Heart left ventricle (tissue), 16 donors: Measurements from ENCODE around the gene RUNX1. TPM values are rescaled to one million over a fixed set of nuclear protein-coding genes. Genes with fewer than 3 reads are reported as not detected.

Experiments used
- ATAC-seq, 4 donors: fragments of 200-7000 bp; cut with Tn5 transposase; one replicate each; pipeline ENCODE4 v1.9.1; 2020 to 2022; ENCODE audit warnings: moderate library complexity in 4 of 4, mild to moderate bottlenecking in 3 of 4, moderate number of reproducible peaks in 1 of 4
- DNase-seq, 5 donors: peaks; one replicate each; pipeline ENCODE4 v3.0.0-alpha.2; 2020
- H3K27ac ChIP-seq, 12 donors: fragments of 200-600 bp; sonication (generic) in 4 of 12; one replicate each; pipeline versions ENCODE4 v1.5.0 to v1.8.0; 2016 to 2022; ENCODE audit warnings: mild to moderate bottlenecking in 2 of 12
- H3K27me3 ChIP-seq, 9 donors: fragments of 200-600 bp; sonication (generic) in 2 of 9; one replicate each; pipeline versions ENCODE4 v1.5.1 to v1.8.0; 2016 to 2022; ENCODE audit warnings: mild to moderate bottlenecking in 3 of 9
- H3K36me3 ChIP-seq, 9 donors: fragments of 200-600 bp; sonication (generic) in 2 of 9; one replicate each; pipeline versions ENCODE4 v1.5.0 to v1.8.0; 2018 to 2022; ENCODE audit warnings: mild to moderate bottlenecking in 2 of 9
- H3K4me1 ChIP-seq, 12 donors: fragments of 200-600 bp; sonication (generic) in 4 of 12; one replicate each; pipeline versions ENCODE4 v1.5.0 to v1.8.0; 2016 to 2022; ENCODE audit warnings: mild to moderate bottlenecking in 3 of 12
- H3K4me3 ChIP-seq, 12 donors: fragments of 200-600 bp; sonication (generic) in 4 of 12; one replicate each; pipeline versions ENCODE4 v1.5.0 to v1.8.0; 2017 to 2022; ENCODE audit warnings: mild to moderate bottlenecking in 9 of 12, moderate library complexity in 4 of 12
- H3K9me3 ChIP-seq, 12 donors: fragments of 200-600 bp; sonication (generic) in 4 of 12; one replicate each; pipeline versions ENCODE4 v1.5.0 to v1.8.0; 2016 to 2022; ENCODE audit warnings: mild to moderate bottlenecking in 1 of 12
- POLR2A ChIP-seq, 2 donors: fragments of 450-650 bp; IDR thresholded peaks; one replicate each; pipeline ENCODE4 v1.6.1; 2017; ENCODE audit warnings: antibody characterized with exemption in 2 of 2, mild to moderate bottlenecking in 2 of 2, moderate library complexity in 2 of 2
- WGBS, 4 donors: extraction: QIAGEN DNeasy Blood & Tissue Kit in 2 of 4; methylation state at CpG; one replicate each; pipeline versions ENCODE4 v1.1.5 to v1.1.7; 2013 to 2018; 5-methylcytosine and 5-hydroxymethylcytosine counted together
- intact Hi-C, 10 donors: fragments of 100-400 bp; cut with DNase I; formaldehyde crosslinking; loops; one replicate each; pipeline versions ENCODE4 v1.11.1 to v1.14.2; 2022
- polyA plus RNA-seq, 2 donors: library from polyadenylated mRNA; stranded (reverse); fragments of 200-250 nt; gene quantifications; one replicate each; pipeline ENCODE4 v1.2.3, GENCODE V29; 2013
- total RNA-seq, 9 donors: library from RNA; depleted of rRNA in 2 of 9; stranded (reverse); fragments of >200 nt in 2 of 9; fragmentation: NEBNext Ultra II Directional in 3 of 9; extraction: Animal tissue kit (Norgen Biotek cat#: 25700) in 3 of 9; gene quantifications; one replicate each; pipeline versions ENCODE4 v1.1.0 to v1.2.4, GENCODE V29; 2016 to 2023
- TF ChIP-seq, protein P1 (sequence below), 12 donors: fragments of 200-600 bp; sonication (generic) in 4 of 12; IDR thresholded peaks; one replicate each; pipeline versions ENCODE4 v1.5.0 to v1.8.0; 2018 to 2022; ENCODE audit warnings: antibody characterized with exemption in 12 of 12, mild to moderate bottlenecking in 5 of 12
- donor health status: ischemic (EF 13 %, LVEDD 7.1; RV severe dilation, severe dysfunction).
- donor health status: healthy with polysubstance abuse.
- donor health status: DM: no; HTN: yes; CAD: no.
- donor health status: DM: no; HTN: no; CAD: no.
- donor health status: ischemic (EF 25% LVEDD 6.9; RV normal size, moderate dysfunction).
- donor health status: ischemic (EF 25% LVEDD 5.7; RV mildly dilated, moderate dysfunction).
- donor health status: healthy.
- donor health status: DM: yes; HTN: yes; CAD: no.
- donor health status: ischemic (EF 35%, LVEDD 5.7; RV mildly dilated, moderate dysfunction).
- donor health status: nonischemic (EF 11% LVEDD 7.7; RV severe dilation, severe dysfunction).
- donor health status: DM: yes; HTN: yes; CAD: no.
- donor health status: PGD.
- donor health status: ischemic (EF 29% LVEDD 5.4; RV normal size, mild dysfunction).
- donor health status: nonischemic (EF 23%, LVEDD 6.1; RV moderate dilation, normal function).

The RUNX1 gene
- total and polyA plus RNA-seq, 11 donors: 0.61 to 54.5 (median 4.1) TPM

GRCh38 chr21:34950980-34951379 is 98.1 kb downstream of the RUNX1 start:
- Histone ChIP-seq H3K27me3 (no peaks in the 10 kb centered on the region), H3K27ac (no peak overlapping the region), H3K4me1 (peaks cover 0 to 5% (median 0%) of the 10 kb centered on the region in 12 donors), H3K36me3 (no peaks in the 10 kb centered on the region), H3K4me3 (no peak overlapping the region), H3K9me3 (peaks cover 0 to 5% (median 0%) of the 10 kb centered on the region in 12 donors)
- TF ChIP-seq, protein P1, sequence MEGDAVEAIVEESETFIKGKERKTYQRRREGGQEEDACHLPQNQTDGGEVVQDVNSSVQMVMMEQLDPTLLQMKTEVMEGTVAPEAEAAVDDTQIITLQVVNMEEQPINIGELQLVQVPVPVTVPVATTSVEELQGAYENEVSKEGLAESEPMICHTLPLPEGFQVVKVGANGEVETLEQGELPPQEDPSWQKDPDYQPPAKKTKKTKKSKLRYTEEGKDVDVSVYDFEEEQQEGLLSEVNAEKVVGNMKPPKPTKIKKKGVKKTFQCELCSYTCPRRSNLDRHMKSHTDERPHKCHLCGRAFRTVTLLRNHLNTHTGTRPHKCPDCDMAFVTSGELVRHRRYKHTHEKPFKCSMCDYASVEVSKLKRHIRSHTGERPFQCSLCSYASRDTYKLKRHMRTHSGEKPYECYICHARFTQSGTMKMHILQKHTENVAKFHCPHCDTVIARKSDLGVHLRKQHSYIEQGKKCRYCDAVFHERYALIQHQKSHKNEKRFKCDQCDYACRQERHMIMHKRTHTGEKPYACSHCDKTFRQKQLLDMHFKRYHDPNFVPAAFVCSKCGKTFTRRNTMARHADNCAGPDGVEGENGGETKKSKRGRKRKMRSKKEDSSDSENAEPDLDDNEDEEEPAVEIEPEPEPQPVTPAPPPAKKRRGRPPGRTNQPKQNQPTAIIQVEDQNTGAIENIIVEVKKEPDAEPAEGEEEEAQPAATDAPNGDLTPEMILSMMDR (IDR thresholded peaks at IDR 0.05): no peak
- TF ChIP-seq POLR2A (IDR thresholded peaks at IDR 0.05): no peak
- intact Hi-C loops: no loop called here
- no peak for ATAC-seq
- no peak for DNase-seq
- 68 to 72% (median 70%) methylated on average over 4 of the region's 4 CpGs for WGBS, 4 donors

GRCh38 chr21:34949499-34949898 is 99.6 kb downstream of the RUNX1 start:
- TF ChIP-seq, protein P1 (IDR thresholded peaks at IDR 0.05): no peak
- no peak for TF ChIP-seq POLR2A (IDR thresholded peaks at IDR 0.05)
- no peak for ATAC-seq
- intact Hi-C loops: no loop called here
- Histone ChIP-seq H3K36me3 (no peaks in the 10 kb centered on the region), H3K9me3 (peaks cover 0 to under 1% (median 0%) of the 10 kb centered on the region in 12 donors), H3K4me1 (peaks cover 0 to 5% (median 0%) of the 10 kb centered on the region in 12 donors), H3K4me3 (no peak overlapping the region), H3K27me3 (no peaks in the 10 kb centered on the region), H3K27ac (no peak overlapping the region)
- DNase-seq: no peak
- WGBS, 4 donors: 74 to 80% (median 77%) methylated on average over 9 to 10 of the region's 10 CpGs

GRCh38 chr21:34949030-34949429 is 100.1 kb downstream of the RUNX1 start:
- Histone ChIP-seq H3K9me3 (no peaks in the 10 kb centered on the region), H3K4me1 (peaks cover 0 to 5% (median 0%) of the 10 kb centered on the region in 12 donors), H3K36me3 (no peaks in the 10 kb centered on the region), H3K27ac (no peak overlapping the region), H3K27me3 (no peaks in the 10 kb centered on the region), H3K4me3 (no peak overlapping the region)
- ATAC-seq (no peak), DNase-seq (no peak)
- TF ChIP-seq, protein P1 (IDR thresholded peaks at IDR 0.05): no peak
- no peak for TF ChIP-seq POLR2A (IDR thresholded peaks at IDR 0.05)
- WGBS, 4 donors: 63 to 88% (median 80%) methylated on average over 4 of the region's 4 CpGs
- intact Hi-C loops: no loop called here

- Histone ChIP-seq H3K27ac (no peak overlapping the region), H3K27me3 (no peaks in the 10 kb centered on the region), H3K9me3 (no peaks in the 10 kb centered on the region), H3K4me1 (peaks cover 0 to 5% (median 0%) of the 10 kb centered on the region in 12 donors), H3K4me3 (no peak overlapping the region), H3K36me3 (no peaks in the 10 kb centered on the region)
- TF ChIP-seq POLR2A (IDR thresholded peaks at IDR 0.05): no peak
- TF ChIP-seq, protein P1 (IDR thresholded peaks at IDR 0.05): no peak
- ATAC-seq (no peak), DNase-seq (no peak)
- intact Hi-C loops: no loop called here
- WGBS, 4 donors: 85 to 90% (median 88%) methylated on average over 5 of the region's 5 CpGs
These were observed 100.9 kb downstream of the RUNX1 start for GRCh38 chr21:34948157-34948556.
